HG03060 (cell line): ENCODE results near the gene CTDP1.

Source experiments
- ATAC-seq: cut with Tn5 transposase; IDR thresholded peaks from one replicate; pipeline ENCODE4 v1.9.1; 2021; ENCODE audit warnings: low read depth, moderate number of reproducible peaks; ENCODE audit not compliant: unreplicated experiment

The CTDP1 gene

GRCh38 chr18:79697178-79697577 lies 17.6 kb downstream of the CTDP1 start:
- no peak for ATAC-seq

DNA sequence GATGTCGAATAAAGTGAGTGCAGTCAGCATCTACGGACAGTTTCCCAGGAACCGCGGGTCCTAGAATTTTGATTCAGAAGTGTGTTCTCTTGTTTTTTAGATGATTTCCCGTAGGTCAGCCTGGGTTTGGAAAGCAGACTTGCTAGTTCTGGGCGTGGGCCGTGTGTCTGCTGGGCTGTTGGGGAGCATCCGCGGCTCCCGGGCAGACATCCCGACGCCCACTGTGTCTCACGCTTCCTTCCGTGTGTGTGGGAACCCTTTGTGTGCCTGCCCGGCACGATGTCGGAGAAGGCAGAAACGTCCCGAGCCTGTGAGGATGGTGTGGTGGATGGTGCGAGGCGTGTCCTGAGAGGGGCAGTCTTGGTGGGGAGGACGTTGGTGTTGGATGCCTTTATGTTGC lies 18.4 kb downstream of the CTDP1 start:
- ATAC-seq: no peak

DNA sequence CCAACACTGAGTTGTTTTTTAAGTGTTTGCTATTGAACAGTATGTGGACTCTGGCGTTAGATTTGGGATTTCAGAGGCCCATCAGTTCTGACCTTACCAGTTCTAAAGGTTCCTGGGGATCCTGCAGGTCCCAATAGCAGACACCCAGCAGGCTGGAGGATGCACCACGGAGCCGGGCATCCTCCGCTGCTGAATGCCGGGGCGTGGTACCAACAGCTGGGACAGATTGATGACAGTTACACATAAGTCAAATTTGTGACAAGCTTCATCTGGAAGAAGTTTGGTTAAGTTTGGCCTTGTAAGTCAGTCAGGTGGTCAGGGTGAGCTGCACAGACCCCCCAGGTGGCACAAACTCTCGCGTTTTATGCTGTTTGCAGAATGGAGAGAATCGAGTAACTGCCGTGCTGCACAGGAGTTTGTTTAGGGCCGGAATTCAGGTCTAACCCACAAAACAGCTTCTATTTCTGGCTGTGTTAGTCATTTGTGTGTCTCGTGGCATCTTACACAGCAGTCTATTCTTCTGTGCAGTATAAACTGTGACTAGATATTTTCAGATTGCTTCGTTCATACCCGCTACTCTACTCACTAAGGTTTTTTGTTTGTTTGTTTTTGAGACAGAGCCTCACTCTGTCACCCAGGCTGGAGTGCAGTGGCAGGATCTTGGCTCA lies 19.2 kb downstream of the CTDP1 start:
- ATAC-seq: no peak

DNA sequence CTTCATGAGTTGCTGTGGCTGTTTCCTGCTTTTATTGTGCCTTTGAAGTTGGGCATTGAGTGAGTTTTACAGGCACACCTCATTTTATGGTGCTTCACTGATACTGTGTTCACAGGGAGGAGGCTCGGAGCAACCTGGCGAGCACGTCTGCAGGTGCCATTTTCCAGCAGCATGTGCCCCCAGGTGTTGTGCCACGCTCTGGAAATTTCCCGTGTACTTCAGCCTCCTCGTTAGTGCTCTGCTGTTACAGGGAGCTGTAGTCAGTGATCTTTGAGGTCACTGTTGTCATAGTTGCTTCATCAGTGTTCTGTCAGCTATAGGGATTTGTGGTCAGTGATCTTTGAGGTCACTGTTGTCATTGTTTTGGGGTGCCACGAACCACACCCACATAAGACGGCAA lies 20.1 kb downstream of the CTDP1 start:
- no peak for ATAC-seq

DNA sequence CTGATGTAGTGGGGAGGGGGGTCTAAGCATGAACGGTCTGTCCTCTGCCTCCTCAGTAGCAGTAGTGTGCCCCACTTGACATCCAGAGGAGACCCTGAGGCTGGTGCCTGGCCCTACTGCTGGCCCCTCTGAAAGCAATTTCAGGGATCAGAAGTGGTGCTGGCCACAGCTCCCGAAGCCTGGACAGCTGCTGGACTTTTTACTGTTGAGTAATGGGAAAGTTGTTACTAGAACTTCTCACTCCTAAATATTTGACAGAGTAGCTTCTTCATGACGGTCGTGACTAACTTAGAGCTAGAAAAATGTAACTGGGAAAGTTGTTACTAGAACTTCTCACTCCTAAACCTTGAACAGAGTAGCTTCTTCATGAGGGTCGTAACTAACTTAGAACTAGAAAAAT lies 23.3 kb downstream of the CTDP1 start:
- no peak for ATAC-seq

DNA sequence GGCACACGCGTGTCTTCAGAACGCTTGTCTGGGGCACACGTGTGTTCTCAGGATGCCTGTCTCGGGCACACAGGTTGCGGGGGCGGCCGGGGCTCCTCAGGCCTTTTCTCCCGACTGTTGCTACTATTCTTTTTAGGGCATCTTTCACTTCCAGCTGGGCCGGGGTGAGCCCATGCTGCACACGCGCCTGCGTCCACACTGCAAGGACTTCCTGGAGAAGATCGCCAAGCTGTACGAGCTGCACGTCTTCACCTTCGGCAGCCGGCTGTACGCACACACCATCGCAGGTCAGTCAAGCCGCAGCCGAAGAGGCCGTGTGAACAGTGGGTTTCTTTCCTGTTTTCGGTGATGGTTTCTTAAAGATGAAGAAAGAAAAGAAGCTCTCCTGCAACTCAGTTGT lies 25.0 kb downstream of the CTDP1 start:
- no peak for ATAC-seq

DNA sequence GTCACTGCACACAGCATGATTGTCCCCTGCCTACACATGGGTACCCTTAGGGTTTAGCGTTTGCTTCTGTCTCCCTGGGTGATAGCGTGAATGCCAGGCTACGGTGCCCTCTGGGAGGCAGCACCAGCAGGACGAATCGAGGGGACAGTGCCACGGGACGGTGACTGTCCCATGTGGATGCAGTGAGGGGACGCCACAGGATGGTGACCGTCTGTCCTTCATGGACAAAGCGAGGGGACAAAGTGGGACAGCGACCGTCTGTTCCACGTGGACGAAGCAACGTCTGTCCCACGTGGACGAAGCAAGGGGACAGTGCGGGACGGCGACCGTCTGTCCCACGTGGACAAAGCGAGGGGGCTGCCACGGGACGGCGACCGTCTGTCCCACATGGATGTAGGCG lies 25.7 kb downstream of the CTDP1 start:
- no peak for ATAC-seq

GRCh38 chr18:79706006-79706405 lies 26.4 kb downstream of the CTDP1 start:
- ATAC-seq: no peak

GRCh38 chr18:79706658-79707057 lies 27.1 kb downstream of the CTDP1 start:
- ATAC-seq: no peak

DNA sequence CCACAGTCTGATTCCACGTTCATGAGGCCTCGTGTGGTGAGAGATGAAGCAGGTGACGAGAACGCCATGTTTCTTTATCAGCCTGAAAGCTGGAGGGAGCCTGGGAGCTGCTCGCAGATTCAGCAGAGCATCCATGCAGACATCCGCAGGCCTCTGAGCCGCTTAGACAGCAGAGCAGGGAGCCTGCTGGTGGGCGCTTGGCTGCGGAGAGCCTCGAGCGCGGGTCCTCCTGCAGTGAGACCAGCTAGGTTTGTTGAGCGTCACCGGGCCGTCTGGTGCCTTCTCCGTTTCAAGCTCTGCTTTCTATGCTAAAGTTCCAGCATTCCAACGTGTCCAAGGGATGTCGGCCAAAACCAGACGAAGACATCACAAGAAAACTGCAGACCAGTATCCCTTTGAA lies 27.6 kb downstream of the CTDP1 start:
- no peak for ATAC-seq

- no peak for ATAC-seq
These were observed 28.1 kb downstream of the CTDP1 start for GRCh38 chr18:79707671-79708070.

- ATAC-seq: no peak
These were observed 28.8 kb downstream of the CTDP1 start for GRCh38 chr18:79708412-79708811.

- no peak for ATAC-seq
These were observed 32.7 kb downstream of the CTDP1 start for GRCh38 chr18:79712206-79712857.

GRCh38 chr18:79713341-79713740 lies 33.7 kb downstream of the CTDP1 start:
- ATAC-seq: no peak

DNA sequence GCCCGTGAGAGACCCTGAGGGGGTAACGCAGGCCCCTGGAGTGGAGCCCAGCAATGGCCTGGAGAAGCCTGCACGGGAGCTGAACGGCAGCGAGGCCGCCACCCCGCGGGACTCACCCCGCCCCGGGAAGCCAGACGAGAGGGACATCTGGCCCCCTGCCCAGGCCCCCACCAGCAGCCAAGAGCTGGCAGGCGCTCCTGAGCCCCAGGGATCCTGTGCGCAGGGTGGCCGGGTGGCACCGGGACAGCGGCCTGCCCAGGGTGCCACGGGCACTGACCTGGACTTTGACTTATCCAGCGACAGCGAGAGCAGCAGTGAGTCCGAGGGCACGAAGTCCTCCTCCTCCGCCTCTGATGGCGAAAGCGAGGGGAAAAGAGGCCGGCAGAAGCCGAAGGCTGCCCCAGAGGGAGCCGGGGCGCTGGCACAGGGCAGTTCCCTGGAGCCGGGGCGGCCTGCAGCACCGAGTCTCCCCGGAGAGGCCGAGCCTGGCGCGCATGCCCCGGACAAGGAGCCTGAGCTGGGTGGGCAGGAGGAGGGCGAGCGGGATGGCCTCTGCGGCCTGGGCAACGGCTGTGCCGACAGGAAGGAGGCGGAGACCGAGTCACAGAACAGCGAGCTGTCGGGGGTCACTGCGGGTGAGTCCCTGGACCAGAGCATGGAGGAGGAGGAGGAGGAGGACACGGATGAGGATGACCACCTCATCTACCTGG lies 35.1 kb downstream of the CTDP1 start:
- no peak for ATAC-seq

- no peak for ATAC-seq
These were observed 35.7 kb downstream of the CTDP1 start for GRCh38 chr18:79715280-79715679.

DNA sequence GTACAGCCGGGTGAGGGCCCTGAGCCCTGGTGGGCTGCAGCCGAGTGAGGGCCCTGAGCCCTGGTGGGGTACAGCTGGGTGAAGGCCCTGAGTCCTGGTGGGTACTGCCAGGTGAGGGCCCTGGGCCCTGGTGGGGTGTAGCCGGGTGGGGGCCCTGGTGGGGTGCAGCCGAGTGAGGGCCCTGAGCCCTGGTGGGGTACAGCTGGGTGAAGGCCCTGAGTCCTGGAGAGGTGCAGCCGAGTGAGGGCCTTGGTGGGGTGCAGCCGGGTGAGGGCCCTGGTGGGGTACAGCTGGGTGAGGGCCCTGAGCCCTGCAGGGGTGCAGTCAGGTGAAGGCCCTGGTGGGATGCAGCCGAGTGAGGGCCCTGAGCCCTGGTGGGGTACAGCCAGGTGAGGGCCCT lies 37.5 kb downstream of the CTDP1 start:
- ATAC-seq: no peak

DNA sequence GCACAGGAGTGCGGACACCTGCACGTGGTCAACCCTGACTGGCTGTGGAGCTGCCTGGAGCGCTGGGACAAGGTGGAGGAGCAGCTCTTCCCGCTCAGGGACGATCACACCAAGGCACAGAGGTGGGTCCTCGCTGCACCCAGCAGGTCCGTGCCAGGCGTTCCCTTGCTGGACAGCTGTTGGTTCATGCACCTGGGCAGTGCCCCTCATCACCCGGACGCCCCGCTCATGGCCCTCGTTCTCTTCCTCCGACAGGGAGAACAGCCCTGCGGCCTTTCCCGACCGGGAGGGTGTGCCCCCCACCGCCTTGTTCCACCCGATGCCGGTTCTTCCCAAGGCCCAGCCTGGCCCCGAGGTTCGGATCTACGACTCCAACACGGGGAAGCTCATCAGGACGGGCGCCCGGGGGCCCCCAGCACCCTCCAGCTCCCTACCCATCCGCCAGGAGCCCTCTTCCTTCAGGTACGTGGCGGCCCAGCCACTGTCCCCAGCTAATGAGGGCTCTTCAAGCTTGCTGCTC lies 38.0 kb downstream of the CTDP1 start:
- ATAC-seq: no peak

- no peak for ATAC-seq
These were observed 38.5 kb downstream of the CTDP1 start for GRCh38 chr18:79718126-79718525.

- no peak for ATAC-seq
These were observed 39.4 kb downstream of the CTDP1 start for GRCh38 chr18:79718878-79719477.
